Left renal pelvis (tissue), 4 donors: ENCODE measurements around the gene PLEKHA6. TPM values are rescaled to one million over a fixed set of nuclear protein-coding genes. Genes with fewer than 3 reads are reported as not detected.
"Not testable (repeated sequence)": the region's sequence is repeated elsewhere in the genome, so short reads cannot be mapped to it uniquely, and the experiment has no call there.

Experiments used
- DNase-seq, 4 donors: peaks; one replicate each; pipeline ENCODE4 v3.0.0-alpha.2; 2013; ENCODE audit warnings: low read depth in 4 of 4, low spot score in 3 of 4
- polyA plus RNA-seq, 4 donors: library from polyadenylated mRNA; unstranded; fragments of 120-200 nt; gene quantifications; one replicate each; pipeline ENCODE4 v1.2.1, GENCODE V29; 2013; ENCODE audit not compliant: insufficient read length in 4 of 4

PLEKHA6 gene
- polyA plus RNA-seq, 4 donors: 46.1 to 55.8 (median 46.5) TPM

DNA sequence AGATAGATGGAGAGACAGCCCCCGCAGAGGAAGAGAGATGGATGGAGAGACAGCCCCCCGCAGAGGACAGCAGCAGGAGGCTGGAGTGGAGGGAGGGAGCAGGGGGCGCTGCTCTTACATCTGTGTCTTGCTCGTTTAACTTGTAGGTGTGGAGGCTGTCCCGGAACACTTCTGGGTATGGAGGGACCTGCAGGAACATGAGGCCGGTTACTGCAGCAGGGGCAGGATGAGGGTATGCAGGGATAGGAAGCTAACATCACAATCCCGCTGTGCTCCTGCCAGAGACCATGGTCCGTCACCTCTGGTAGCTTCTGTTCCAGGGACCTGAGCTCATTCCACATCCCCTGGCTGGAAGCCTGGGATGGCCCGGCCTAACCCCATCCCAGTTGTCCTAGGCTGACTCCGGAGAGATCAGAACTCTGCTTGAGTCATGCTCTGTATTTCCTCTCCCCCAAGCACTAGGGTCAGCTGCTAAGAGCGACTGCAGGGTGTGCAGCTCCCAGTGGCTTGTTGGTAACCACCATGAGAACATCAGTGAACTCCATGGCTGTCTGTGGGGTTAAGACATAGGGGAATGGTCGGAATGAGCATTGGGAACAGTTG is 109.2 kb downstream of the PLEKHA6 start:
- no peak for DNase-seq

DNA sequence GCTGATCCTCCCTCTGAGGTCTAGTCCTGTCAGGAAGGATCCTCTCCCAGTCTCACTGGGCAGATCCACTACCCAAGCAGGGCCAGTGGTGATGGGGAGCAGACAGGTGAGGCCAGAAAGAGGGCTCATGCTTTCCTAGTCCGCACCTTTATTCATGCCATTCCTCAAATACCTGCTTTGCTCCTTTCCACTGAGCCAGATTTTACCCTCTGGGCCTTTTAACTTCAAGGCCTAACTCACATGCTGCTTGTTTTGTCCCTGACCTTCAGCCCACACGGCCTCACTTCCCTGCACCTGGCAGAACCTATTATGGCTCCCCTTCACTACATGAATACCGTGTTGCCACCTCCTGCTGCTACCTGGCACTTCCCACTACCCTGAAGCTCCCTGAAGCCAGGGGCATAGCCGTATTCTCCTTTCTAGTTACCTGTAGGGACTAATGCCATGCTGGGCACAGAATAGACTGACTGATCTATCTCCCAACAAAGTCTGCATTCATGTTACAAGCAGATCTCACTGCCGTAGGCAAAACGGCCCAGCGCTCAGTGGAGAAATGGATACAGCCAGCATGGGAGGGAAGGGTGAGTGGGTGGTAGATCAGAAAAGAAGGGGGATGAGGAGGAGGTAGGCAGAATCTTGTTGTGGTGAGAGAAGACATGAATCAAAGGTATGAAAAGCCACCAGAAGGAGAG is 109.8 kb downstream of the PLEKHA6 start:
- no peak for DNase-seq

DNA sequence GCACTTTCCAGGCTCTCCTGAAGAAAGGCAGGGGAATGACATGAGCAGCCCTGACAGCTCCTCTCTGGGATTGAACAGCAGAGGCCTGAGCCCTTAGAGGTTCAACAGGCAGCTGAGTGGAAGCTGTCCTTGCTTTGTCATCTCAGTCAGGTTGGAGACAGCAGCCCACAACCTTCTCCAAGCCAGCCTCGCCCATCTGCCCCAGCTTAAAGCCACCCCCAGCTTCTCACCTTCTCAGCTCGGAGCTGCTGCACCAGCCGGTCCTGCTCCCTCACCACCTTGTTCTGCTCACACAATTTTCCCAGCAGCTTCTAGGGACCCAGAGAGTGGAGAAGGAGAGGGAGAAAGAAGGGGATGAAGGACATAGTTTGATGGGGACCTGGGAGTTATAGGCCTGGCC is 110.8 kb downstream of the PLEKHA6 start:
- DNase-seq: no peak

DNA sequence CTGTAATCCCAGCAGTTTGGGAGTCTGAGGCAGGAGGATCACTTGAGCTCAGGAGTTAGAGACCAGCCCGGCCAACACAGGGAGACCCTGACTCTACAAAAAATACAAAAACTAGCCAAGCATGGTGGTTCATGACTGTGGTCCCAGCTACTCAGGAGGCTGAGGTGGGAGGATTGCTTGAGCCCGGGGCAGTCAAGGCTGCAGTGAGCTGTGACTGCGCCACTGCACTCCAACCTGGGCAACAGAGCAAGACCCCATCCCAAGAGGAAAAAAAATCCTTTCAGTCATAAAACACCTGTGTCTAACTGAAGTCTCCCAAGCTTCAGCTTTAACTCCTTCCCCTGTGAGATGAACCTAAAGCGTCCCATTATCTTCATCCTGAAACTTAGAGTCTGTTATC is 112.9 kb downstream of the PLEKHA6 start:
- no peak for DNase-seq

DNA sequence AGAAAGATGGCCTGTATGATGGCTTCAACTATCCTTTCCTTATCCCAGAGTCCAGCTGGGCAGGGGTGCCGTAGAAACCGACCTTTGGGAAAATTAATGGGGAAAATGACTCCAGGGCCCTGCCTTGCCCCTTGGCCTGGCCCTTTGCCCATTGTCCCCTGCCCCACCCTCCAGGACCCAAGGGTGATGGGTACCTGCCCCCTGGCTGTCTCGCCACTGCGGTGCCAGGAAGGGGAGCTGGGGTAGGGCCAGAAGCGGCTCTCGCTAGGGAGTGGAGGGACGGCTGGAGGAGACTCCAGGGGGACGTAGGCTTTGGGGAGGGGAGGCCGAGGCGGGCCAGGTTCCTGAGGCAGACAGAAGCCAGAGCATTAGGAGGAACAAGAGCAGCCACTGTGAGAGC is 116.8 kb downstream of the PLEKHA6 start:
- DNase-seq: no peak

DNA sequence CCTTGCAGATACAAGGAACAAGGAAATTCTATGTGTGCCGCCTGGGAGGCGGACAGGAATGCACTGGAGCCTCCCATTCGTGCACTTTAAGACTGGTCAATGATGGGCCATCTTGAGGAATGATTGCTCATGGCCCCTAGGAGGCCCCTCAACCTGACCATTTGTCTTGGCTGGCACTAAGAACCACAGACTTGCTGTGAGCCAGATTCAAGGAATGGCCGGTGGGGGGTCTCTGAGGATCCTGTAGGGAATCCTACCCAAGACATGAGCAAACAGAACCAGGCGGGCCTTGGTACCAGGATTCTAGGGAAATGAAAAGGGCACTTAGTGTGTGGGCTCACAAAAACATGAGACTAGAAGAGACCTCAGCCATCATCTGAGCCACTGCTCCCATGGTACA is 117.8 kb downstream of the PLEKHA6 start:
- no peak for DNase-seq

DNA sequence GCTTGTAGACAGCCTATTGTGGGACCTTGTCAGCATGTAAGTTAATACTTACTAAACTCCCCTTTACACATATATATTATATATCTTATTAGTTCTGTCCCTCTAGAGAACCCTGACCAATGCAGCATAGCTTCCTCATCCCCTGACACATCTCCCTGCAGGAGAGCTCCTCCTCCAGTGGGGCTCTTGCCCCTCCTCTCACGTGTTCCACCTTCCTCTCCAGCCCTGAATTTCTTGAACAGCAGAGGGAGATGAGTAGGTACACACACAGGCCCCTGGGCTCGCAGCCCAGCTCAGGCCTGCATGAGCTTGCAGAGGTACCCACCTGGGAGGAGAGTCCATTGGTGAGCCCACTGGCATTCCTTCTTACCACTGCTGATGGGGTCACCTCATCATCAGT is 118.7 kb downstream of the PLEKHA6 start:
- no peak for DNase-seq

DNA sequence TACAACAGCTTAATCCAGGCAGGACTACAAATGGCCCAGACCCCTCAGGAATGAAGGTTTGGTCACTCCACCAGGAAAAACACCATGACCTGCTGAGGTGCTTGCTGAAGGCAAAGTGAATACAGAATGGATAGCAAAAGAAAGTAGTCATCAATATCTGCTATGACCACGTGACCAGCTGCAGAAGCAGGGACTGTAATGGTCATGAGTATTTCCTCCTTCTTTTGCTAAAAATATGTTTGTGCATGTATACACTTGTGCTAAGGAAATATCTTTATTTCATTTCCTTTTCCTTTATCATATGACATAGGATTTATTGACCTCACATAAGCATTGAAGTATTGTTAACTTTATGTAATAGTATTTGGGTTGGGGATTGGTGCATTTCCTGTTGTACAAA is 119.5 kb downstream of the PLEKHA6 start:
- no peak for DNase-seq

DNA sequence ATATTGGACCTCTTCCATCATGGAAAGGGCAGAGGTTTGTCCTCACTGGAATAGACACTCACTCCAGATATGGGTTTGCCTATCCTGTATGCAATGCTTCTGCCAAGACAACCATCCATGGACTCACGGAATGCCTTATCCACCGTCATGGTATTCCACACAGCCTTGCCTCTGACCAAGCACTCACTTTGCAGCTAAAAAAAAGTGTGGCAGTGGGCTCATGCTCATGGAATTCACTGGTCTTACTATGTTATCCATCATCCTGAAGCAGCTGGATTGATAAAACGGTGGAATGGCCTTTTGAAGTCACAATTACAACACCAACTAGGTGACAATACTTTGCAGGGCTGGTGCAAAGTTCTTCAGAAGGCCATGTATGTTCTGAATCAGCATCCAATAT is 120.3 kb downstream of the PLEKHA6 start:
- not testable (repeated sequence) for DNase-seq

DNA sequence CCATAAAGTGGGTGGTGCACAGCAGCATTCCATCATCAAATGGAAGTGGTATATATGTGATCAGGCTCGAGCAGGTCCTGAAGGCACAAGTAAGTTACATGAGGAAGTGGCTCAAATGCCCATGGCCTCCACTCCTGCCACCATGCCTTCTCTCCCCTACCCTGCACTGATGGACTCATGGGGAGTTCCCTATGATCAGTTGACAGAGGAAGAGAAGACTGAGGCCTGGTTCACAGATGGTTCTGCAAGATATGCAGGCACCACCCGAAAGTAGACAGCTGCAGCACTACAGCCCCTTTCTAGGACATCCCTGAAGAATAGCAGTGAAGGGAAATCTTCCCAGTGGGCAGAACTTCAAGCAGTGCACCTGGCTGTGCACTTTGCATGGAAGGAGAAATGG is 121.2 kb downstream of the PLEKHA6 start:
- DNase-seq: not testable (repeated sequence)

DNA sequence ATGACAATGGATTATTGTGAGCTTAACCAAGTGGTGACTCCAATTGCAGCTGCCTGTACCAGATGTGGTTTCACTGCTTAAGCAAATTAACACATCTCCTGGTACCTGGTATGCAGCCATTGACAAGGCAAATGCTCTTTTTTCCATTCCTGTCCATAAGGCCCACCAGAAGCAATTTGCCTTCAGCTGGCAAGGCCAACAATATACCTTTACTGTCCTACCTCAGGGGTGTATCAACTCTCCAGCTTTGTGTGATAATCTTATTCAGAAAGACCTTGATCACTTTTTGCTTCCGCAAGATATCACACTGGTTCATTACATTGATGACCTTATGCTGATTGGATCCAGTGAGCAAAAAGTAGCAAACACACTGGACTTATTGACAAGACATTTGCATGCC is 122.2 kb downstream of the PLEKHA6 start:
- not testable (repeated sequence) for DNase-seq

DNA sequence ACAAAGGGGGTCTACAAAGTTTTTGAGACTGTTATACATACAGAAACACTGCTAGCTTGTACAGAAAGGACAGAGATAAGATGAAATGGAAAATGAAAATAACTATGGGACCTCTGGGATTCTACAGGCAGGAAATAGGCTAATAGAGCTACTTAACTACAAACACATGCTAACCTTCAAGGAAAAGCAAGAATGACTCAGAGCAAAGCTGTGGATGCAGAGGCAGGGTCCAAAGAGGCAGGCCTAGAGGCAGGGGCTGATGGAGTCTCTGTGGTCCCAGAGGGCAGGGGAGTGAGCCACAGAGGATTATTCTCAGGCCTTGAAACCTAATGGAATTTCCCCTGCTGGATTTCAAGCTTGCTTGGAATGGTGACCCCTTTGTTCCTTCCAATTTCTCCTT is 127.2 kb downstream of the PLEKHA6 start:
- DNase-seq: no peak

DNA sequence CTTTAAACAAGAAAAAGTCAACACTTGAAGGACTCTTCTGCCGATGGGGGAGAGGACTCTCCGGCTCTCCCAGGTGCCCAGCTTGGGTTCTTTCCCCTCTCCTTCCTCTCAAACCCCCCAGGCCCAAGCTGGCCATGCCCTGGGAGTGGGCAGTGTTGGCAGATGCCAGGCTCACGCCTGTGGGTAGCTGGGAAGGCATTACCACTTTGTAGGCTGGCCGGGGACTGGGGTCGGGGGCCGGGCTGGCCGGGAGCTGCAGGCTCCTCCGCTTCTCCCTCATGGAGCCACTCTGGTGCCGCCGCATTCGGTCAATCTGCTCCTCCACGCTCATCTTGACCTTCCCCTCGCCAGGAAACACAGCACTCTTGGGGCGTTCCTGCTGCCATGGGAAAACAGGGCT is 129.5 kb downstream of the PLEKHA6 start:
- no peak for DNase-seq

DNA sequence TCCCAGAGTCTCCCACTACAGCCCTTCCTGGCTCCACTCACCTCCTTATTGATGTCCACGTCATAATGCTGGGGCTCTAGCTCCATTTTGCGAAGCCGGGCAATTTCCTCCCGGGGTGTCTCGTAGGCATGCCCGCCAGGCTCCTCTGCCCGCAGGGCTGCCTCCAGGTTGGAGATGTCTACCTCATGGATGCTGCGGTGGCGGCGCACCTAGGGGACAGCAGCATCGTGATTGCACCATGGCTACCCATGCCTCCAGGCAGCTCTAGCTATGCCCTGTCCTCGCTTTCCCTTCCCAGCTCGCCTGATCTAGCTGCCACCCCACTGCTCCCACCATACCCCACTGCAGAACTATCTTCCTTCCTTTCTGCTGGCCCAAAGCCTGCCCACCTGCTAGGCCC is 130.8 kb downstream of the PLEKHA6 start:
- no peak for DNase-seq

DNA sequence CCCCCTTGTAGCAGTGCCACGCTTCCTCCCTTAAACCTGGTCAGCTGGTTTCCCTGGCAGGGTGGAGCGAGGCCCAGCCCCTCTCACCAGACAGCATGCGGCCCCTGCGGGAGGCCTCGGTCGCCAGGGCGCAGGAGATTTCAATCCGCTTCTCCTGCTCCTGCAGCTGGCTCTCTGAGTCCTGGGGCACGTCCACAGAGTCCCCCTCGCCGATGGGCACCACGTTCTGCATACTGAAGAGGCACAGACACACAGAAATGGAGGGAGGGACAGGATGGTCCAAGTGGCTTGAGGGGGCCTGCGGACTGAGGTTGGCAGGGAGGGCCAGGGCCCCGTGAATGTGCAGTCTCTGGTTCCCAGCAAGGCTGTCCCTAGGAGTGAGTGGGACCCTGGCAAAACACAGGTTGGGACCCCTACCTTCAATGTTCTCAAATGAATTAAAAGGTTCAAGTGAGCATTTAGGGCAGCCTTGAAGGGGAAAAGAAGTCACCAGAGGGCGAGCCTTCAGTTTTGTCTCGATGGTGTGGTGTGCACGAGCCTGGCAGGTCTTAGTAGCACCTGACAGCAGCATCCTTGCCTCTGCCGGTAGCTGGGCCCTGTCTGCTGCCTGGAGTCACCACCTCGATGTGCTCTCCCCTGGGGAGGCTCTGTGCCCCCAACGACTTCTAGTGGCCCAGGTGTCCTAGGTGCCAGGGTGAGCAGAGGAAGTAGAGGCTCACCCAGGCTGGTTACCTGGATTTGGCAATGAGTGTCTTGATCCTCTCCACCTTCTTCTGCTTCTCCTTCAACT is 131.5 kb downstream of the PLEKHA6 start:
- no peak for DNase-seq

DNA sequence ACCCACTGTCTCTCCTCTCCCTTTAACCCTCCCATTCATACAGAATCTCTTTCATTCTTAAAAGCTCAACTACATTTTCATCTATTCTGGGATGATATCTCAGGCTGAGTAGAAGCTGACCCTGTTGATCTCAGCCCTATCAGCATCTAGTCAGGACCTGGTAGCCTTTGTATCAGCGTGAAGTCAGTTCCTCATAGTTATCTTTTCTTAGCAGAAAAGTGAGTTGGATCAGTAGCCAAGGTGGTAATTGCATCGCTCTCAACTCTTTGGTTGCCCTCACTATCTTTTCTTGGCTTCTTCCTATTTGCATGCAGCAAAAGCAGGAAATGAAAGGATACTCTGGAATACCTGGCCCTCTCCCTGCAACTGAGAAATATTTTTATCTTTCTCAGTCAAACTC is 132.4 kb downstream of the PLEKHA6 start:
- DNase-seq: no peak

DNA sequence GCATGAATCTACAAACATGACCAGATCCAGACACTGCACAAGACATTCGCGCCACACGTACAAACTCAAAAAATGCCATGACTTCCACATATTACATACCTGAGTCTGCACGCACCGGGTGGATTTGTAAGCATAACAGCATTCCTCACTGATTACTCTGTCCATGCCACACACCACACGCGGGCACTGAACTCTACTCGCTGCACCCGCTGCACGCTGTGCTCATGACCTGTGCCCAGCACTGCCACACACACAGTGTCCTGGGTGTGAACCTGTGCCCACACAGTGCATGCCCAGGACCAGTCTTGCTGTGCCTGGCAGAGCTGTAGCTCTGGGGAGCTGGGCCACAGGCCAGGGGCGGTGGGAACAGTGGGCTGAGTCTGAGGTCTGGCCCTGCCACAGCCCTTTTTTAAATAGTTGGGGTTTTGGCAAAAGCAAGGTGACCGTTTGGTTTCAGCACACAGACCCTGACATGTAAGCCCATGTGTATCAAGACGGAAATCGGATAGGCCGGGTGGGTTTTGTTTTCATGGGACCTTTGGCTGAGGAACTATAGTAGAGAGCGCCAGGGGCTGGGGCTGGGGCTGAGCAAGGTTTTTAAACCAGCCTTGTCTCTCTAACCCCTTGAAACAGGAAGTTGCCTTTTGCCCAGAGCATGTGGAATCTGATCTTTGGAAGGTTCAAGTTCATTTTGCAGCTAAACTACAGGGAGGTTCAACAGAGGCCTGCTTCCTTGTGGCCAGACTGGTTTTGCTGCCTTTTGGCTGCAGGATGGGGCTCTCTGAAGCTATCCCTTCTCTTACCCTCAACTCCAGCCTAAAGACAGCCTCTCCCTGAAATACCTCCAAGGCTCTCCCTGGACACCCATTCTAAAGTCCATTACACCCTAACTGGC is 133.6 kb downstream of the PLEKHA6 start:
- peak in 3 of 4 donors; percentile 25 to 29 (median 29) for DNase-seq

DNA sequence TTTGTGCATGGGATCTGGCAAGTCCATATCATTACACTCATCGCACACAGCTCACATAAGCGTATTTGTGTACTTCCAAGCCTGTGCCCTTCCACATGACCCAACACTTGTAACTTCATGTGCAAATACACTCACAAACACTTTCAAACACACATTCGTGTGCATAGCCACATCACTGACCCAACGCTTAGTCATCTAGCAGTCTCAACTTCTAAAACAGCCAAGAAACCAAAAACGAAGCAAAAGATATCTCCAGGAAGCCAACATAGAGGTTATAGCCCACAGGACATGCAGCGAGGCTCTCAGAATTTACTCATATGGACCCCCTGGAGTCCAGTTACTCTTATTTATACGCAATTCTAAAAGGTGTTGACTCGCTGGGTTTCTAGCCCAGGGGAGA is 135.1 kb downstream of the PLEKHA6 start:
- DNase-seq: no peak

DNA sequence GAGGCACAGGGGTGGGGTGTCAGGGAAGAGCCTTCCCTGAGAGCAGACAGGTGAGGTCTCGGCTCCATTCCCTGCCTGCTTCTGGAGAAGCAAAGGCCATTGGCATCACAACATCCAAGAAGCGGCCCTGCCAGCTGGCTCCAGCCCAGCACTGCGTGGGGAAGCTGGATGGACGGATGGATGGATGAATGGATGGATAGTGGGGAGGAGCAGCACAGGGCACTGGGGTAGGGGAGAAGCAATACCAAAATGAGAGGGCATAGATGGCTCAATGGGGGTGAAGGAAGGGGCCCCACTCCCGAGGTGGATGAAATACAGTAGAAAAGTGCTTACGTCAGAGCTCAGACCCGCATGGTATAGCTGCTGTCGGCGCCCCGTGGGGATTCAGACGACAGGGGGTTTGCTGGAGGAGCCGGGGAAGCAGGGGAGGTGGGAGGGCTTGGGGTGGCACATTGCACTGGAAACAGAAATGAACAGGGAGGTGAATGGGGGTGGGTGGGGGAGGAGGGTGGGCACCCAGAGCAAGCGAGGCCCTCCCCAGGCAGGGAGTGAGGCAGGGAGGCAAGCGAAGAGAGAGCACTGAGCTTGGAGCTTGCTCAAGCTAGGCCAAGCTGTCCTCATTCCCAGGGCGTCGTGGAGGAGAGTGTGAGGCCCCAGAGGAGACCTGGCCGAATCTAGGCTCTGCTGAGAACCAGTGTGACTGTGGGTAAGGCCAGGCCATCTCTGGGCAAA is 136.4 kb downstream of the PLEKHA6 start:
- DNase-seq: no peak

DNA sequence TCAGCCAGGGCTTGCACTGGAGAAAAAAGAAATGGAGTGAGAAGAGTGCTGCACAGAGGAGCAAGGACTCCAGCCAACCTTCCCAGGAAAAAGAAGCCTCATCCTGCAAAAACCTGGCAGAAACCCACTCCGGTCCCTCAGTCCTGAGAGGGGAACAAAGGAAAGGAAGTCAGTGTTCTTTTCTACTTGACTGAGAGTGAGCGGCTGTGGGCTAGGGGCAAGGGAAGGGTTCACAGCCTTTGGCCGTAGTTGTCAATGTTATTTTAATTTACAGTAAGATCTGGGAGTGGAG is 137.0 kb downstream of the PLEKHA6 start:
- DNase-seq: no peak
